ENCODE data around the gene RAB4B.

DNA sequence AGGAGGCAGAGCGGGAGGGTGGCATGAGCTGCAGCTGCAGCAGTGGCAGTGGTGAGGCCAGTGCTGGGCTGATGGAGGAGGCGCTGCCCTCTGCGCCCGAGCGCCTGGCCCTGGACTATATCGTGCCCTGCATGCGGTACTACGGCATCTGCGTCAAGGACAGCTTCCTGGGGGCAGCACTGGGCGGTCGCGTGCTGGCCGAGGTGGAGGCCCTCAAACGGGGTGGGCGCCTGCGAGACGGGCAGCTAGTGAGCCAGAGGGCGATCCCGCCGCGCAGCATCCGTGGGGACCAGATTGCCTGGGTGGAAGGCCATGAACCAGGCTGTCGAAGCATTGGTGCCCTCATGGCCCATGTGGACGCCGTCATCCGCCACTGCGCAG is 22.9 kb downstream of the RAB4B start:
- TF ChIP-seq, protein P1, sequence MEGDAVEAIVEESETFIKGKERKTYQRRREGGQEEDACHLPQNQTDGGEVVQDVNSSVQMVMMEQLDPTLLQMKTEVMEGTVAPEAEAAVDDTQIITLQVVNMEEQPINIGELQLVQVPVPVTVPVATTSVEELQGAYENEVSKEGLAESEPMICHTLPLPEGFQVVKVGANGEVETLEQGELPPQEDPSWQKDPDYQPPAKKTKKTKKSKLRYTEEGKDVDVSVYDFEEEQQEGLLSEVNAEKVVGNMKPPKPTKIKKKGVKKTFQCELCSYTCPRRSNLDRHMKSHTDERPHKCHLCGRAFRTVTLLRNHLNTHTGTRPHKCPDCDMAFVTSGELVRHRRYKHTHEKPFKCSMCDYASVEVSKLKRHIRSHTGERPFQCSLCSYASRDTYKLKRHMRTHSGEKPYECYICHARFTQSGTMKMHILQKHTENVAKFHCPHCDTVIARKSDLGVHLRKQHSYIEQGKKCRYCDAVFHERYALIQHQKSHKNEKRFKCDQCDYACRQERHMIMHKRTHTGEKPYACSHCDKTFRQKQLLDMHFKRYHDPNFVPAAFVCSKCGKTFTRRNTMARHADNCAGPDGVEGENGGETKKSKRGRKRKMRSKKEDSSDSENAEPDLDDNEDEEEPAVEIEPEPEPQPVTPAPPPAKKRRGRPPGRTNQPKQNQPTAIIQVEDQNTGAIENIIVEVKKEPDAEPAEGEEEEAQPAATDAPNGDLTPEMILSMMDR (conservative IDR thresholded peaks at IDR 0.05) = no peak
- TF ChIP-seq ZFX (IDR thresholded peaks at IDR 0.05) = no peak
